ENCODE measurements around the gene NTPCR. TPM values are rescaled to one million over a fixed set of nuclear protein-coding genes. Genes with fewer than 3 reads are reported as not detected.

Gene NTPCR
- total RNA-seq, 1 donor from 2014 or later = 31.8 TPM

- DNase-seq (ENCODE audit: low spot score) (no peak), ATAC-seq (no peak)
- intact Hi-C loops (cut with DNase I) = no loop called here
These were observed 2.4 kb downstream of the NTPCR start for GRCh38 chr1:232952514-232953499.

- ATAC-seq (no peak), DNase-seq (ENCODE audit: low spot score) (no peak)
- intact Hi-C loops (cut with DNase I) = no loop called here
These were observed 4.4 kb downstream of the NTPCR start for GRCh38 chr1:232954594-232955365.

- ATAC-seq = no peak
- intact Hi-C loops (cut with DNase I) = no loop called here
These were observed 5.7 kb downstream of the NTPCR start for GRCh38 chr1:232956081-232956480.

GRCh38 chr1:232958067-232958466, 7.7 kb downstream of the NTPCR start:
- intact Hi-C loops (cut with DNase I) = no loop called here
- ATAC-seq (no peak), DNase-seq (ENCODE audit: low spot score) (no peak)

More at GRCh38 chr1:232956081-232956480, 5.7 kb downstream of the NTPCR start:
- DNase-seq (ENCODE audit: low spot score) = no peak

- peak; percentile 85 for ATAC-seq
- intact Hi-C loops (cut with DNase I) = no loop called here
- DNase-seq (ENCODE audit: low spot score) = no peak
These were observed 12.6 kb downstream of the NTPCR start for GRCh38 chr1:232962761-232963745.

- intact Hi-C loops (cut with DNase I) = no loop called here
- DNase-seq (ENCODE audit: low spot score) (no peak), ATAC-seq (no peak)
These were observed 14.2 kb downstream of the NTPCR start for GRCh38 chr1:232964601-232965000.

- ATAC-seq = no peak
- no peak for DNase-seq (ENCODE audit: low spot score)
- intact Hi-C loops (cut with DNase I) = no loop called here
These were observed 14.9 kb downstream of the NTPCR start for GRCh38 chr1:232965124-232965911.

GRCh38 chr1:232965912-232966217, 15.5 kb downstream of the NTPCR start:
- no peak for ATAC-seq
- DNase-seq (ENCODE audit: low spot score) = no peak
- intact Hi-C loops (cut with DNase I) = no loop called here

- intact Hi-C loops (cut with DNase I) = no loop called here
- DNase-seq (ENCODE audit: low spot score) (no peak), ATAC-seq (no peak)
These were observed 16.3 kb downstream of the NTPCR start for GRCh38 chr1:232966663-232967062.

- DNase-seq (ENCODE audit: low spot score) (no peak), ATAC-seq (no peak)
- intact Hi-C loops (cut with DNase I) = no loop called here
These were observed 18.0 kb downstream of the NTPCR start for GRCh38 chr1:232968391-232968790.

- no peak for DNase-seq (ENCODE audit: low spot score)
- intact Hi-C loops (cut with DNase I) = no loop called here
These were observed 18.6 kb downstream of the NTPCR start for GRCh38 chr1:232968965-232969364.

GRCh38 chr1:232969799-232970198, 19.4 kb downstream of the NTPCR start:
- intact Hi-C loops (cut with DNase I) = no loop called here
- ATAC-seq = no peak
- no peak for DNase-seq (ENCODE audit: low spot score)

More at GRCh38 chr1:232968965-232969364, 18.6 kb downstream of the NTPCR start:
- peak; percentile 45 for ATAC-seq

GRCh38 chr1:232970508-232970907, 20.1 kb downstream of the NTPCR start:
- intact Hi-C loops (cut with DNase I) = no loop called here
- DNase-seq (ENCODE audit: low spot score) = no peak
- ATAC-seq = no peak

- intact Hi-C loops (cut with DNase I) = no loop called here
- DNase-seq (ENCODE audit: low spot score) (no peak), ATAC-seq (no peak)
These were observed 23.5 kb downstream of the NTPCR start for GRCh38 chr1:232973652-232974611.

- intact Hi-C loops (cut with DNase I) = no loop called here
- ATAC-seq (peak; percentile 67), DNase-seq (ENCODE audit: low spot score) (no peak)
These were observed 24.6 kb downstream of the NTPCR start for GRCh38 chr1:232974971-232975370.

- DNase-seq (ENCODE audit: low spot score) = no peak
- ATAC-seq = no peak
- intact Hi-C loops (cut with DNase I) = no loop called here
These were observed 27.8 kb downstream of the NTPCR start for GRCh38 chr1:232978091-232978634.

GRCh38 chr1:232978815-232979214, 28.4 kb downstream of the NTPCR start:
- no peak for ATAC-seq
- no peak for DNase-seq (ENCODE audit: low spot score)
- intact Hi-C loops (cut with DNase I) = no loop called here

All from sciatic nerve (tissue), 2 donors.